ENCODE measurements around the gene OSBPL1A.

DNA sequence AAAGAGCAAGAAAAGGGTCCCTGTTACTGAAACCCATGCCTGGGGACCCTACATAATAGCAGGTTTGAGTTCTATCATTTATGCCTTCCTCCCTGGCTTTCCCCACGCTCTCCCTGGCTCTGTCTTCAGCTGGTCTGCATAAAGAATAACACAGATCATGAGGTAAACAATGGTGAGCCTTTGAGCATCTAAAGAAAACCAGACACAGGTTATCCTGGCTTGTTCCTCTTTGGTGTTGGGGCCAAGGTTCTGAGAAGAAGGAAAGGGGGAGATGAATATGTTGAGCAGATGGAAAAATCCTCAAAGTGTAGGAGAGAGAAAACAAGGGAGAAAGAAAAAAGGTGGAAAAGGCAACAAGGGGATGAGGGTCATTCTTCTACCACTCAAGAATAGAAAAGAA lies 131.5 kb downstream of the OSBPL1A start:
- TF ChIP-seq POLR2AphosphoS5 (IDR thresholded peaks at IDR 0.05; ENCODE audit: low read depth, low read length) = no peak
- TF ChIP-seq SIN3A (IDR thresholded peaks at IDR 0.05; ENCODE audit: borderline replicate concordance, insufficient read depth, low read length) = no peak

Data from PFSK-1 (cell line).